ENCODE data around the gene KCTD15. TPM values are rescaled to one million over a fixed set of nuclear protein-coding genes. Genes with fewer than 3 reads are reported as not detected.
A peak's percentile ranks its signal among the peaks of the same experiment; 100 is the strongest.

Gene KCTD15
- polyA plus RNA-seq, 1 donor (not counting 4 experiments of a cell fraction or from before 2014, with no cell fraction given), result 16.2 TPM

- Histone ChIP-seq H3K27me3 (ENCODE audit: control insufficient read depth, extremely low read depth, insufficient read depth, low read length) (no peaks in the 10 kb centered on the region), H3K9ac (ENCODE audit: control insufficient read depth, extremely low read depth, insufficient read depth, low read length) (no peak overlapping the region), H3K4me1 (ENCODE audit: control insufficient read depth, extremely low read depth, insufficient read depth, low read length) (peaks cover 12% of the 10 kb centered on the region), H3K9me1 (ENCODE audit: control insufficient read depth, extremely low read depth, insufficient read depth, low read length) (no peaks in the 10 kb centered on the region), H3K36me3 (ENCODE audit: control insufficient read depth in 2 of 2, extremely low read depth in 1 of 2, insufficient read depth in 2 of 2, low read length in 2 of 2) (peaks cover 6 to 25% of the 10 kb centered on the region in 2 experiments), H3K27ac (ENCODE audit: control insufficient read depth, insufficient read depth, low read length) (no peak overlapping the region), H3K4me2 (ENCODE audit: control insufficient read depth, extremely low read depth, insufficient read depth, low read depth, low read length) (no peak overlapping the region), H4K20me1 (ENCODE audit: control insufficient read depth, extremely low read depth, insufficient read depth, low read length) (peaks cover under 1% of the 10 kb centered on the region), H2AFZ (ENCODE audit: control insufficient read depth, low read length) (no peak overlapping the region), H3K4me3 (ENCODE audit: control insufficient read depth in 2 of 3, extremely low read depth in 1 of 3, insufficient read depth in 2 of 3, low read depth in 1 of 3, low read length in 3 of 3) (no peak overlapping the region), H3K9me3 (ENCODE audit: control insufficient read depth, low read depth, low read length) (no peaks in the 10 kb centered on the region), H3K79me2 (ENCODE audit: control insufficient read depth, insufficient read depth, low read length) (peaks cover under 1% of the 10 kb centered on the region)
- no peak for TF ChIP-seq EZH2 (IDR thresholded peaks at IDR 0.05; ENCODE audit: low read length)
- no peak for TF ChIP-seq CTCF (optimal IDR thresholded peaks at IDR 0.05 in 1 of 3, IDR thresholded peaks at IDR 0.05 in 1 of 3, conservative IDR thresholded peaks at IDR 0.05 in 1 of 3; ENCODE audit: extremely low read depth in 1 of 3, insufficient read depth in 2 of 3, low read length in 3 of 3)
- DNase-seq (ENCODE audit: low read depth, low spot score) (no peak), FAIRE-seq (no peak)
- dilution Hi-C loops (cut with MboI; ENCODE audit: extremely low pct_ligation_motif_present, low sequenced_read_pairs), result no loop called here
These were observed 2.8 kb downstream of the KCTD15 start for GRCh38 chr19:33799476-33799875.

DNA sequence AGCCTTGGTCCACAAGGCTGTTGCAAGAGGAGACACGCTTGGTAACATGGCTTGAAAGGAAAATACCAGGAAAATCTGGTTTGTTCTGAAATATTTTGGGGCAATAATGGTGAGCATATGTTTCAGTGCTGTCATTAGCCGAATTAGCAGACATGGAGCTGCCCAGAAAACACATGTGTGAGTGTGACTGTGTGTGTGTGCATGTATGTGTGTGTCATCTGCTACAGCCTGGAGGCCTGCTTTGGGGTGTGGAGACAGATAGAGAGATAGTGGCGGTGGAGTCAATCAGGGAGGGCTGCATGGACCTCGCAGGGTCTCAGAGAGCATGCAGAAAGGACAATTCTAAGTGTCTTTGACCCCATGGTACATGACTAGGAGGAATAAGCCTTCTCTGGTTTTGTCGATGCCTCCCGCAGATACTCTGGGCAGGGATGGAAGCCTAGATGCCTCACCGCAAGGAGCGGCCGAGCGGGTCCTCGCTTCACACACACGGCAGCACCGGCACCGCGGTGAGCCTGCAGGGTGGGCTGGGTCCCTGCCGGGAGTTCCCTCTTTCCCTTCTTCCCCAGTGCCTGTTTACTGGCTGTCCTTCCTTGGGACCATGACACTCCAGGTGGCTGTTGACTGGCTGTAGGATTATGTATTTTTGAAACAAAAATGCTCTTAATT is 3.5 kb downstream of the KCTD15 start:
- H4K20me1 ChIP-seq (ENCODE audit: control insufficient read depth, extremely low read depth, insufficient read depth, low read length), result peaks cover 3% of the 10 kb centered on the region
- DNase-seq (ENCODE audit: low read depth, low spot score) (no peak), FAIRE-seq (no peak)
- no peak overlapping the region for H3K9ac ChIP-seq (ENCODE audit: control insufficient read depth, extremely low read depth, insufficient read depth, low read length)
- H3K4me2 ChIP-seq (ENCODE audit: control insufficient read depth, extremely low read depth, insufficient read depth, low read depth, low read length), result peak overlapping the region; percentile 16
- H3K27me3 ChIP-seq (ENCODE audit: control insufficient read depth, extremely low read depth, insufficient read depth, low read length), result no peaks in the 10 kb centered on the region
- peaks cover 6 to 32% of the 10 kb centered on the region in 2 experiments for H3K36me3 ChIP-seq (ENCODE audit: control insufficient read depth in 2 of 2, extremely low read depth in 1 of 2, insufficient read depth in 2 of 2, low read length in 2 of 2)
- no peaks in the 10 kb centered on the region for H3K9me1 ChIP-seq (ENCODE audit: control insufficient read depth, extremely low read depth, insufficient read depth, low read length)
- no peaks in the 10 kb centered on the region for H3K9me3 ChIP-seq (ENCODE audit: control insufficient read depth, low read depth, low read length)
- no peak overlapping the region for H2AFZ ChIP-seq (ENCODE audit: control insufficient read depth, low read length)
- H3K4me1 ChIP-seq (ENCODE audit: control insufficient read depth, extremely low read depth, insufficient read depth, low read length), result peaks cover 15% of the 10 kb centered on the region
- H3K4me3 ChIP-seq (ENCODE audit: control insufficient read depth in 2 of 3, extremely low read depth in 1 of 3, insufficient read depth in 2 of 3, low read depth in 1 of 3, low read length in 3 of 3), result no peak overlapping the region
- no peak for TF ChIP-seq EZH2 (IDR thresholded peaks at IDR 0.05; ENCODE audit: low read length)
- TF ChIP-seq CTCF (optimal IDR thresholded peaks at IDR 0.05 in 1 of 3, IDR thresholded peaks at IDR 0.05 in 1 of 3, conservative IDR thresholded peaks at IDR 0.05 in 1 of 3; ENCODE audit: extremely low read depth in 1 of 3, insufficient read depth in 2 of 3, low read length in 3 of 3), result no peak
- H3K79me2 ChIP-seq (ENCODE audit: control insufficient read depth, insufficient read depth, low read length), result peaks cover 2% of the 10 kb centered on the region
- H3K27ac ChIP-seq (ENCODE audit: control insufficient read depth, insufficient read depth, low read length), result no peak overlapping the region
- dilution Hi-C loops (cut with MboI; ENCODE audit: extremely low pct_ligation_motif_present, low sequenced_read_pairs), result no loop called here
